Prostate gland (tissue), 2 donors: ENCODE data around the gene TMPRSS2.

Experiments used
- POLR2A ChIP-seq: fragments of 450-650 bp; IDR thresholded peaks from one replicate; pipeline ENCODE4 v1.6.1; 2016; ENCODE audit warnings: antibody characterized with exemption, mild to moderate bottlenecking
- TF ChIP-seq, protein P1 (sequence below), 4 experiments: fragments of 200-600 bp in 2 of 4; fragments of 450-650 bp in 2 of 4; sonication (generic) in 2 of 4; IDR thresholded peaks; 1 replicate in 3 of 4; 2 replicates in 1 of 4; pipeline ENCODE4 v1.5.1; 2016 to 2019; ENCODE audit warnings: antibody characterized with exemption in 4 of 4, mild to moderate bottlenecking in 2 of 4, moderate library complexity in 2 of 4

DNA sequence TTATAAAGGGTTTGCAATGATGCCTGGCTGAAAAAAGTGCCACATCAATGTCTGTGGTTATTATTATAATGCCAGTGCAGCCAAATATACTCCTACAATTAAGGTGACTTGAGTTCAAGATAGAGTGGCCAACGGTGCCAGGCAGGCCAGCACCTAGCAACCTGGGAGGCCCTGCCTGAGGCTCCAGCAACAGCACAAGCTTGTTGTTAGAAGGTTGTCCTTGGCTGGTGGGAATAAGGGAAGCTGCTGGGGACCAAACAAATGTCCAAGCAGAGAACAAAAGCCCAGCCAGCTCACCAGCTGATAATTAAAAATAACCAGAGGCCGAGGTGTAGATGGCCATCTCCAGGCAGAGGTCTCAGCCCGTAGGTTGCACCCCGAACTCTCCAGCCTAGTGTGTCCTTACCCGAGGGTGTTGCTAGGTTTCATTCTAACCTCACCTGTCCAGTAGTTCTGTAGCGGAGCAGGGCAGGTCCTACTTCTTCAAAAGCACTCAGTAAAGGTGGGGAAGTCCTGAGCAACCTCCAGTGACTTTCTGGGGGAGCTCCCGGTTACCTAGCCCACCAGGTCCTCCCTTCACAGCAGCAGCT is 1.9 kb downstream of the TMPRSS2 start:
- TF ChIP-seq, protein P1, sequence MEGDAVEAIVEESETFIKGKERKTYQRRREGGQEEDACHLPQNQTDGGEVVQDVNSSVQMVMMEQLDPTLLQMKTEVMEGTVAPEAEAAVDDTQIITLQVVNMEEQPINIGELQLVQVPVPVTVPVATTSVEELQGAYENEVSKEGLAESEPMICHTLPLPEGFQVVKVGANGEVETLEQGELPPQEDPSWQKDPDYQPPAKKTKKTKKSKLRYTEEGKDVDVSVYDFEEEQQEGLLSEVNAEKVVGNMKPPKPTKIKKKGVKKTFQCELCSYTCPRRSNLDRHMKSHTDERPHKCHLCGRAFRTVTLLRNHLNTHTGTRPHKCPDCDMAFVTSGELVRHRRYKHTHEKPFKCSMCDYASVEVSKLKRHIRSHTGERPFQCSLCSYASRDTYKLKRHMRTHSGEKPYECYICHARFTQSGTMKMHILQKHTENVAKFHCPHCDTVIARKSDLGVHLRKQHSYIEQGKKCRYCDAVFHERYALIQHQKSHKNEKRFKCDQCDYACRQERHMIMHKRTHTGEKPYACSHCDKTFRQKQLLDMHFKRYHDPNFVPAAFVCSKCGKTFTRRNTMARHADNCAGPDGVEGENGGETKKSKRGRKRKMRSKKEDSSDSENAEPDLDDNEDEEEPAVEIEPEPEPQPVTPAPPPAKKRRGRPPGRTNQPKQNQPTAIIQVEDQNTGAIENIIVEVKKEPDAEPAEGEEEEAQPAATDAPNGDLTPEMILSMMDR (IDR thresholded peaks at IDR 0.05) = no peak
- no peak for TF ChIP-seq POLR2A
